ENCODE measurements around the gene BATF.
A peak's percentile ranks its signal among the peaks of the same experiment; 100 is the strongest.
"Not testable (repeated sequence)": the region's sequence is repeated elsewhere in the genome, so short reads cannot be mapped to it uniquely, and the experiment has no call there.

The BATF gene, protein sequence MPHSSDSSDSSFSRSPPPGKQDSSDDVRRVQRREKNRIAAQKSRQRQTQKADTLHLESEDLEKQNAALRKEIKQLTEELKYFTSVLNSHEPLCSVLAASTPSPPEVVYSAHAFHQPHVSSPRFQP

DNA sequence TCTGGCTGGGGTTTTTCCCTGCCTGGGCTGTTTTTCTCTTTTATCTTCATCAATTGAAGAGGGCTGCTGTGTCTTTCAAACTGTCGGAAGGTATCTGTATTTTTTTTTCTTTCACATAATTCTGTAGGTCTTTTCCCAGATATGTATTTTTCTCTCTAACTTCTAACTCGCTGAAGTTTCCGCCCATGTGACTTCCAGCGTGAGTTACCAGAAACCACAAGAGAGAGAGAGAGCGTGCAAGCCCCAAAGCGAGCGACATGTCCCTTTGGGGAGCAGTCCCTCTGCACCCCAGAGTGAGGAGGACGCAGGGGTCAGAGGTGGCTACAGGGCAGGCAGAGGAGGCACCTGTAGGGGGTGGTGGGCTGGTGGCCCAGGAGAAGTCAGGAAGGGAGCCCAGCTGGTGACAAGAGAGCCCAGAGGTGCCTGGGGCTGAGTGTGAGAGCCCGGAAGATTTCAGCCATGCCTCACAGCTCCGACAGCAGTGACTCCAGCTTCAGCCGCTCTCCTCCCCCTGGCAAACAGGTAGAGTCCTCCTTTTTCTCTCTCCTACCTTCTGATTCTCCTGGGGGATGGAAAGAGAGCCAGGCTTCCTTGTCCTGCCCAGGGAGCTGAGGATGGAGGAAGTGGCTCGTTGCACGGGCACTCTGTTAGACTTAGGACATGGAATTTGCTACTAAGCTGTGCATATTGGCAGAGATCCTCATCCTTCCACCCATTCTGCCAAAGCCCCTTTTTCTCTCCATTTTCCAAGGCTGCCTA is at the start of gene BATF:
BATF (plus strand) TSS at position 246 of the 759 bp plus-strand sequence; CDS start at position 460, 214 bp downstream.
- DNase-seq: no peak

DNA sequence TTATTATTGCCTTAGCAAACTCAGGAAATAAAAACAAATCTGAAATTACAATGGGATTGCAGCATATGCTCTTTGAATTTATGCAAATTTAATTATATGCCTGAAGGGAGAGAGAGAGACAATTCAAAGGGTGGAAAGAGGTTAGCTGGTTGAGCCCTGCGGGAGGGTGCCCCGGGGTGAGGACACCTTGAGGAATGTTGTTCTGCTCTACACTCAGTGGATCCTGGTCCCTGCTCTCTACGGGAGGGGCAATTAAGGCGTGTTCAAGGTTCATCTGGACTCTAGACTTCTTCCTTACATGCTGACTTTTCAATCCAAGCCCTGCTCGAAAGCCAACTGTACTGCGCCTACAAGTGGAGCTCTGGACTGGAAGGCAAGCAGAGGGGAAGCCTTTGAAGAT is 48.1 kb upstream of the BATF start:
- not testable (repeated sequence) for DNase-seq

DNA sequence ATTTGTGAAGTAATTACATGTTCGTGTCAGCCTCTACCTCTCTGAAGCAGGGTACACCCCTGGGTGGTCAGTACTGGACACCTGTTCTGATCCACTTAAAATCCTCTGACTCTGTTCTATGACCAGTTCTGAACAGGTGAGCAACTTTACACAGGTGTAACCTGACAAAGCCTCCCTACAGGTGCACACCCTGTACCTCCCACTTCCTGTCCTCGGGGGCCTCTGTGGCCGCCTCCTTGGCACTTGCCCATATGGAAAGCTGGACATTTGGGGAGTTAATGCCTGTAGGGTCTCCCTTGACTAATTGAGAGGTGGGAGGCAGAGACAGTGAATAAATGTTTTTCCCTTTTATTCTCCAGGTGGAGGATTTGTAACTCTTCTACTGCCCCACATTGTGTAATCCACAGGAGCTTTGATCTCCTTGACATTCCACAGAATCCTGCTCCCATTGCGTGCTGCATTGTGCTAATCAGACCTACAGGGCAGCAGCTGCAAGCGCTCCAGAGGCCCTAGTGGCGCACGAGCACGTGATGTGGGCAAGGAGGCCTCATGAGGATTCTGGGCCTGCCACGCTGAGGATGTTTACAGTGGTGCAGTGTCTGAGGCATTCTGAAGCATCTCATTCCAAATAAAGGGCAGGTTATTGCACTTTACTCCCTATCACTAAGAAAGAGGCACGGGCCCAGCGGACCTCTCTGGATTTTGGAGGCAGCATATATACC is 45.8 kb upstream of the BATF start:
- peak; percentile 9 for DNase-seq

DNA sequence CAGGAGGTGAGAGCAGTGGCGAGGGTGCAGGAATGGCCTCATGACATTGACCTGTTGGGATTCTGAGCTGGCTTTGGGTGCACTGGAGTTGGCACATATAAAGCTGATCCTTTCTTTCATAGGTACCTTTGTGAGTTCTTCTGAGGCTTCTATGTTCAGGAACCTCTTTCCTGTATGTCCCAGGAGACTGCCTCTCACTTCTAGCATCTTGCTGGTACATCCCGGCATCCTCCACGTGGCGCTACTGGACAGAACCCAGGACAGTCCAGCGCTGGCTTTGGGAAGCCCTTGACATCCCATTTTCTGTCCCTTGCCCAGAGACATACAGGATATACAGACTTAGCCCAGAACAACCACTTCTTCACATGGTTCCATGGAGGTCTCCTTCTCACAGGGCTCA is 44.4 kb upstream of the BATF start:
- no peak for DNase-seq

DNA sequence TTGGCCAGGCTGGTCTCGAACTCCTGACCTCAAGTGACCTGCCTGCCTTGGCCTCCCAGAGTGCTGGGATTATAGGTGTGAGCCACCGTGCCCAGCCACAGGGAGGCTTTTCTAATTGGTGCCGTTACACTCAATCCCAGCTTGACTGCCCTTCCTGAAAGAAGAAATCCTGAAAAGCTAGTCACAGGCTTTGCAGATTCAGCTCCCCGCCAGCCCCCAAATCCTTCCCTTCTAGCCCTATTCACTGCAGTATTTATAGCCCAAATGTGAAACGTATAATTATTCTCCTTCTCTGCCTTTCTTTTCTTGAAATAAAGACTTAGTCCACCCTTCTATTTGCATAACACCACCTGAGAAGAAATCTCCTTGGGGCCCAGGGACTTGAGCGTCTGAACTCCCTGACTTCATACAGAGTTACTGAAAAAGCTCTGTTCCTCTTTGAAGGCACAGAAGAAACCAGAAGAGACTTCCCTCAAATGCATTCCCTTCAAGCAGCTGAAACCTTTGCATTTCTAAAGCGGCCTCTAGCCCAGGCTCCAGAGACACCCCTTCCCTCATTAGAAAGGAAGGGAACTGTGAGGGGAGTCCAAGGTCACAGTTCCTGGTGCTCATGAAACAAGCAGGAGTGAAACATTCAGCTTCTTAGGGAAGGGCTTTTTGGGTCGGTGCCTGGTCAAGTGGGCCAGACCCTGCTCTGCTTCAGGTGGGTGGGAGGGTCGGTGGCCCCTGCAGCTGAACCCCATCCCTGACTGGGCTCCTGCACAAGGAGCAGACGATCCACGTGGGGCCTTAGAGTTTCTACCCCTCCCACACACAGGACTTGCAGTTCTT is 42.3 kb upstream of the BATF start:
- DNase-seq: no peak

DNA sequence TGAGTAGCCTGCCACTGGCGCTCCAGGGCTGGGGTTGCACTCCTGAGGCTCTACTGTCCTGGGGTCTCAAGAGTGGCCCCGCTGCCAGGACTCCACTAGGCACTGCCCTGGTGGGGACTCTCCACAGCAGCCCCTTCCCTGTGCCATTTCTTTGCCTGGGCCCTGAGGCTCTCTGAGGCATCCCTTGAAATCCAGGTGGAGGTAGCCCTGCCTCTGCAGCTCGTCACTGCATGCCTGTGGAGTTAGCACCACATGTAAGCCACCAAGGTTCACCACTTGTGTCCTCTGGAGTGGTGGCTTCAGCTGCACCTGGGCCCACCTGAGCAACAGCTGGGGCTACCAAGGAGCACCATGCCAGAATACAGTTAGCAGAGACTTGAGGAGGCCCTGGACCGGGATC is 39.9 kb upstream of the BATF start:
- no peak for DNase-seq

DNA sequence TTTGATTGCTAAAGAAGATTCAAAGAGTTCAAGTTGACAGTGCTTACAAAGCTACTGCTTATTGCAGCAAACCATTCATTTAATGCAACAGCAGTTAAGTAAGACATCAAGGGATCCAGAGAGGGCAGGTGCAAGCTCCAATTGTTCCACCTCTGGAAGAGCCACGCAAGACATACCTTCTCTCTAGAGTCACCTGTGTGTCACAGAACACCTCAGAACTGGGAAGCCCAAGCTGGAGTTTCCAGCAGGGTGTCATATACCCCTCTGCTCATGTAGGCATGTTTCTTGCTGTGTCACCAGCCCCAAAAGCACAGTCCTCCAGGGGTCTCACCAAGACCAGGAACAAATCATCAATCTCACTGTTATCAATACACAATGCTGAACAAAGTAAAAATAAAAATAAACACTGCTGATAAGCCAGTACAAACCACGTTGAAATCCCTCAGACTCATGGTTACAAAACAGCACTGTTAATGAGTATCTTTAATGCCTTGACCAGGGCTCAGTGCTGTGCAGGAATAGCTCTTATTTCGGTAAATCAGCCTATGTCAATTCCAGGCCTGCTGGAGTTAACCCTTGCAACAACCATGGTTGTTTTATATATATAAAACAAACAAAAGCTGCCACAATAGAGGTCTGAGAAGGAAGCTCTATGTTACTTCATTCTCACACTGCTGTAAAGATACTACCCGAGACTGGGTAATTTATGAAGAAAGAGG is 37.4 kb upstream of the BATF start:
- no peak for DNase-seq

DNA sequence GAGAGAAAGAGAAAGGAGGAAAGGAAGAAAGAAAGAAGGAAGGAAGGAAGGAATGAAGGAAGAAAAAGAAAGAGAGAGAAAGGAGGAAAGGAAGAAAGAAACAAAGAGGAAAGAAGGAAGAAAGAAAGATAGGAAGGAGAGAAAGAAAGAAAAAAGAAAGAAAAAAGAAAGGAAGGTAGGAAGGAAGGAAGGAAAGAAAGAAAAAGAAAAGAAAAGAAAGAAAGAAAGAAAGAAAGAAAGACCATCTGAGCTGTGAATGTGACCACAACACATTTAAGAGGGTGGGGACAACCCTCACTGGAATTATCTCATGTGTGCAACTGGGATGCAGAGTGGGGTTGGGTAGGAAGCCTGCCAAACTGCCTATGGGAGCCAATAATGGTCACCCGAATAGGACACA is 36.0 kb upstream of the BATF start:
- DNase-seq: no peak

DNA sequence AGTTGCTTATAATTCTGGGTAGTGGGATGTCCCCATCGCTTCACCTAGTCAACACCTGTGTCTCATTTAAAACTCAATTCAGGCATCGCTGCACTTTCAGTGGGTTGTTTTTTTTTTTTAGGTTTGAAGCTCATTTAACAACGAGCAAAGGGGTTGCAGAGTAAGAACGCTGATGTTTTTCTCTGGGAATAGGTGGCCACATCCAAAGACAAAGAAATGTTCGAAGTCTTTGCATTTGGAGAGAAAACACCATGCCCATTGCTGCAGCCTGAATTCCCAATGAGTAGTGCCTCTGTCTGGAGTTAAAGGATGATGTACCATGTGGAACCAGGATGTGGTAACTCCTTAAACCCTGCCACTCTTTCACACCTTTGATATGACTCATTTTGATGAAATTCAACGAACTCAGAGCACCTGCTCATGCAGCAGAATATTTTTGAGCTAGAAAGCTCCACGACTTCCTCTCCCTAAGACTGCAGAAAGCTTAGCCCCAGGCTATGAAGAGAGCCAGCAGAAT is 35.1 kb upstream of the BATF start:
- no peak for DNase-seq

DNA sequence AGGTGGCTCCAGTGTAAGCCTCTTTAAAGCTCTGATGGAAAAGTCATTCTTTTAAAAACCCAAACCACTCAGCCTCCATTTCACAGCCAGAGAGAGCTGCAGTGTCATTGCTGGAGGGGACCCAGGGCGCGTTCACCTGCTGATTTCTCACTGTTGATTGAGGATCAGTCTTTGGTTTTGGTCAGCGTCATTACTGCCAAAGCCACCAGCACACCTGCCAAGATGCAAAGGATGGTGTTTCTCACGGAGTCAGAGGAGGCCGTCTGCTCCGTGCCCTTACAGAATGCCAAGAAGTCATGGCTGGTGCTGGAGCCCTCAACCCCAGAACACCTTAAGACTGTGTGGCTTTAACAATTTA is 32.8 kb upstream of the BATF start:
- DNase-seq: no peak

DNA sequence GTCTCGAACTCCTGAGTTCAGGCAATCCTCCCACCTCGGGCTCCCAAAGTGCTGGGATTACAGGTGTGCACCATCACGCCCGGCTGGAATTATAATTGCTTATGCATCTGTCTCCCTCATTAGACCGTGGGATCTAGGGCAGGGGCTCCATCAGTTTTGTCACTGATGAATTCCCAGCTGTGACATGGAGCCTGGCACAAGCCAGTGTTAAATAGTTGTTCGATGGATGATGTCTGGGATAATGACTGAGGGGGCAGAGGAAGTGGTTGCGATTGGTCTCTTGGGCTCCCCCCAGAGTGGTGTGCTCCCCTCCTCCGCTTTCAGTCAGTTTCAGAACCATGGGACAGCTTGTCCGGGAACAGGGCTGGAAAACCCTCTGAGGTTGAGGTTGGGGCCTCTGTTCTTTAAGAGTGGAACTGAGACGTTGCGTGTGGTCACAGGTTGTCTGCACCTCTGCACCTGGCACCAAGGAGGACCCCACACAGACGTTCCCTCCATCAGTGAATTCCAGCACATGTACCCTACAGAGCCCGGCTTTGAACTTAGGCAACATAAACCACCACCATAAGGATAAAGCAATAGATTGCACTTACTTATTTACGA is 30.8 kb upstream of the BATF start:
- DNase-seq: no peak

DNA sequence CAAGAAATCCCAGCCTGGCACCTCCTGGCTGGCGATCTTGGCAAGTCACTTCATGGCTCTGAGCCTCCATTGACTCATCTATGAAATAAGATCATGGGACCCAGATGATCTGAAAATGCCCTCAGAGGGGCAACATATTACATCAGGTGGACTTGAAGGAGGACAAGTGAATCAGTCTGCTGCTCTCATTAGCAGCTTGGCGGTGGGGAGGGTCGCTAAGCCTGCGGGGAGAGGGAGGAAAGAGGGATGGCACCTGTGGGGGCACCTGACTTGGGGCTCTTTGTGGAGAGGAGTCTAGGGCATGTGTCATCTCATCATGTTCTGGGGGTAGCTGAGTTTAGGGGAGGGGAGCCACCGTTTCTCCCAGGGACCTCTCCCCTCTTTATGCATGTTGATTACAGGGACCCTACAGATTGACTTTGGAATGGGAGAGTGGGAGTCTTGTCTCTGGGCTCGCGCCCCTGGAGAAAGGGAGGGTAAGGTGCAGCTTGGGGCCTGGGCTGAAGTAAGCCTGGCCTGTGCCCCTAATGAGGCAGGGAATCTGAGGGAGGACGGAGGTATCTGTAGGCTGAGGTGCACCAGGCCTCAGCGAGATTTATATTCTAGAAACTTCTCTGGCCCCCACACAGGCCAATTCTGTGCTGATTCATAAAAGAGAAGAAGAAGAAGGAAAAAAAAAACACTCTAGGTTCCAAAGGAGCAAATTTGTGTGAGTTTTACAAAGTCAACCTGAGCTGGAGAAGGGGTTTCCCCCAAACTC is 29.3 kb upstream of the BATF start:
- no peak for DNase-seq

DNA sequence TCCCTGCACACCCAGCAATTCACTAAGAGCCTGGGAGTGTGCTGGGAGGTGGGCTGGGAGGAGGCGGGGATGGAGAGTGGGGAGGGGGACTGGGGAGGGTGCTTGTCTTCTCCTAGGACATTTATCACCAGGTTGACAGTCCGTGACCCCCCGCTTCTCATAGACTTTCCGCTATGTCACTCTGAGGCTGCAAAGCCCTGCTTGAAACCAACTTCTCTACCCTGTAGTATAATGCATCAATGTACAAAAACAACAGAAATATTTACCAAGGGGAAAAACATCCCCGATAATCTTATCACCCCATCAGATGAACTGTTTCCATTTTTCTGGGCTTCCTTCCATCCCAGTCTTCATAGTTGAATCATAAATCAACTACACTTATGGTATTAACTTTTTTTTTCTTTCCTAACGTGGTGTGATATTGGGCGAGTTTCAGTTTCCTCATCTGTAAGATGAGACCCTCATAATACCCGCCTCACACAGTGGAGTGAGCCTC is 28.6 kb upstream of the BATF start:
- DNase-seq: no peak

DNA sequence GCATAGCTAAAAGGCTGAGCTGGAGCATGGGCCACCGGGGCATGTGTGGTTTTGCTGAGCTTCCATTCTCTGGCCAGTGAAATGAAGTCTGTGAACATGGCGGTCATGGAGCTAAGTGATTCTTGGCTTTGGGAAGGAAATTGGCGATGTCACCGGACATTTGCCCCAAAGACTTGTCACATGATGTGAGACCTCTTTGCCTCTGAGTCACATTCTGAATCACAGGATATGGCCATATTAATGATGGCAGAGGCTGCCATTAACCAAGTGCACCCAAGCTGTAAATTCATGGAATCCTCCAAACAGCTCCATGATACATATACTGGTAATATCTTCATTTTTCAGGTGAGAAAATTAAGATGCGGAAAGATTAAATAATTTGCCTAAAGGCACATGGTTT is 27.4 kb upstream of the BATF start:
- no peak for DNase-seq

DNA sequence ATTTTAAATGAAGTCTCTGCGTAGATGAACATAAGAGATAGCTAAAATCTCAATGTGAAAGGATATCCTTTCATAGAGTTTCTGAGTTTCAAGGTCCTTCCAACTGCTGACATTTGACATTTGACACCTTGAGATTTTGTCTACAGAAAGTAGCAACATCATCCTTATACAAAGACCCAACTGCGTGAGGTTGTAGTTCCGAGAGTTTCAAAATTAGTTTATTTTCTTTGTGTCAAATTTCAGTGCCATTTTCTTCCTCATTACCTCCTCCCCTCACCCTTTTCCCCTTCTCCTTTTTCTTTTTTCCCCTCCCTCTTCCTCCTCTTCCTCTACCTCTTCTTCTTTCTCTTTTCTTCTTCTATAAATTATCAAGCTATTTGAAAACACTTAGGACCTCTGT is 26.9 kb upstream of the BATF start:
- no peak for DNase-seq

DNA sequence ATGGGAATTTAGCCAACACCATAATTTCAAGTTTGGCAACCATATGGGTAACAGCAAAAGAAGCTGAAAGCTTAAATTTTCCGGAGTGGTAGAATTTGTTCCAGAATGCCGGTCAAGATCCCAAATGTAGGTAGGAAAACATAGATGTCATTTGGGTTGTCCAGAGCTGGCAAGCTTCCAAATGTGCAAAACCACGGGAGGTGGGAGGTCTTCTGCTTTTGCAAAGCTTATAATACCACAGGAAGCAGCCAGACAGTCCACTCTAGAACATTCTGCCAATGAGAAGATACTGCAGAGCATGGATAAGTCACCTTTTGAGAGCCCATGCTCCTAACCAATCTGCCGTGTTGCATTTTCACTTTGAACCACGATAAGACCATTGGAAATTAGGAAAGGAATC is 26.4 kb upstream of the BATF start:
- no peak for DNase-seq

DNA sequence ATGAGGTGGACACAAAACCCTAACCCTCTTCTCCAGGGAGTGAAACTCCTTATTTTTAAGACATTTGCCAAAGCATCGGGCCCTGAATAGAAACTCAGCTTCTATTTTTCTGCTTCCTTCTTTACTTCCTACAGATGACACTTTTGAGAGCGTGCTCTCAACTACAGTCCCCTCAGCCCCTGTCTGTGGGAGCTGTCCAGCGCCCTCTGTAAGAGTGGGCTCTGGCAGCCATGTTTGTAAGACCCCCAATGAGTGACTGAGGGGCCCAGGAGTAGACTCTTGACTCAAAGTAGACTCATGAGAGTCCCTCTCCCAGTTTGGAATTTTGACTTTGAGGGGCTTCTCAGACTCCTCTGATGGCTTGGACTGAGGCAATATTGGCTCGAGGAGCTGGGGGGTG is 25.5 kb upstream of the BATF start:
- DNase-seq: no peak

DNA sequence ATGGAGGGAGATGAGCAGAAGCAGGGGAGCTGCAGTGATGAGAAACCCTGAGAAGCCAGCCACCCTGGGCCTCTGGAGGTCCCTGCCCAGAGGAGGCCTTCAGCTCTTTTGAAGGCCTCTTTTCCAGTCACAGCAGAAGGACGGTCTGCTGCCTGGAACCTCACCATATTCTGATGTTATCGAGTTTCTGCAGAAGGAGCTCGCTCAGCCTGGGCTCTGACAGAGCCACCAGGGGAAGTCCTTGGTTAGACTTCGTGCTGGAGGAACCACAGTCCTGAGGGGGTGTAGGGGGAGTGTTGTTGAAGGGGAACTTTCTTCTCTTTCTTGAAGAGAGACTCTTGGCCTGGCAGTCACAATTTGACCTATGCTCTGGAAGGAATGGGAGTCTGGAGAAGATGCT is 25.1 kb upstream of the BATF start:
- DNase-seq: no peak

DNA sequence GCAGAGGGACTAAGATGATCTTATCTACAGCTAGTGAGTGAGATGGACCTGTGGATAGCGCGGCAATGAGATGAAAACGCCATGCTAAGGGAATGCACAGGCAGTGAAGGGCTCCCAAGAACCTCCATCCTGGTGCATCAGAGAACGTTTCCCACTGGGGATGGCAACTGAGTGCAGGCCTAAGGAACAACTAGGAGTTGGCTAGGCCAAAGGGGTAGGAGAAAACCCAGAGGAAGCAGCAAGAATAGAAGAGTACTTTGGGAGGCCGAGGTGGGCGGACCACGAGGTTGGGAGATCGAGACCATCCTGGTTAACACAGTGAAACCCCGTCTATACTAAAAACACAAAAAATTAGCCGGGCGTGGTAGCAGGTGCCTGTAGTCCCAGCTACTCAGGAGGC is 24.6 kb upstream of the BATF start:
- DNase-seq: no peak

DNA sequence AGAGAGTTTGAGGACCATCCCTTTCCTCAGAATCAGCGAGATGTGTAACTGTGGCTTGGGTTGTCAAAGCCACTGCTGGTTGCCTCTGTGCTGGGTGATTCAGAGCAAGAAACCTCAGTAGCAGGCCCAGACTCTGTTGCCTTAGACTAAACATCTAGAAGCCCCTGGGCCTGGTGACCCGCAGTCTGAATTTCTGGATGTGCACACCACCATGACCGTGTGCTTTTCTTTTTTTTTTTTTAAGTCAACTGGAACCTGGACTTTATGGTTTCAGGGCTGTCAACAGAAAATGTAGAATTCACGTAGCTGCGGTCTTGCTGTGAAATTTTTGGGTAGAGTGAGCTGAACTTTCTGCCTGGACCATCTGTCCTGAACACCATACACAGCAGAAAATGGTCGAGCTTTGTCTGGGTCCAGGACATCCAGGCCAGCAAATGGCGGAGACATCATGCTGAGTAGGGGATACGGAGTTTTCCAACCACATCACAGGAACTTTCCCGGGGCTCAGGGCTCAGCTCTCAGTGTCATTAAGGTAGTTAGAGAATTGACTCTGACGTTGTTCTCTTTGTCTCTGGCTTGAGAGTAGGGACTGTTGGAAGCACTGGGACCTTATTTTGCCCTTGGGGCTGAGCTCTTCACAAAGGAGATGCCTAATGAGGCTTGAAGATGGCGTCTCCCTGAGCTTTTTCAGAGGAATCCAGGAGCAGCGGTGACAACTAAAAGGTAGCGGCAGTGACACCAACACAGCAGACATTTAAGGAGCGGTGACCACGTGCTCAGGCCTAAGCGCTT is 23.0 kb upstream of the BATF start:
- no peak for DNase-seq
